ENCODE results near the gene CLEC20A.

The CLEC20A gene

GRCh38 chr1:178527117-178527516, 30.4 kb upstream of the CLEC20A start:
- TF ChIP-seq POLR2AphosphoS5 (IDR thresholded peaks at IDR 0.05; ENCODE audit: low read depth, low read length) (no peak), SIN3A (IDR thresholded peaks at IDR 0.05; ENCODE audit: borderline replicate concordance, insufficient read depth, low read length) (no peak), TAF1 (IDR thresholded peaks at IDR 0.05; ENCODE audit: borderline replicate concordance, insufficient read depth, low read length) (no peak), FOXP2 (optimal IDR thresholded peaks at IDR 0.05; ENCODE audit: borderline replicate concordance, extremely low read depth, extremely low read length, insufficient read depth) (no peak)
- TF ChIP-seq, protein P1, sequence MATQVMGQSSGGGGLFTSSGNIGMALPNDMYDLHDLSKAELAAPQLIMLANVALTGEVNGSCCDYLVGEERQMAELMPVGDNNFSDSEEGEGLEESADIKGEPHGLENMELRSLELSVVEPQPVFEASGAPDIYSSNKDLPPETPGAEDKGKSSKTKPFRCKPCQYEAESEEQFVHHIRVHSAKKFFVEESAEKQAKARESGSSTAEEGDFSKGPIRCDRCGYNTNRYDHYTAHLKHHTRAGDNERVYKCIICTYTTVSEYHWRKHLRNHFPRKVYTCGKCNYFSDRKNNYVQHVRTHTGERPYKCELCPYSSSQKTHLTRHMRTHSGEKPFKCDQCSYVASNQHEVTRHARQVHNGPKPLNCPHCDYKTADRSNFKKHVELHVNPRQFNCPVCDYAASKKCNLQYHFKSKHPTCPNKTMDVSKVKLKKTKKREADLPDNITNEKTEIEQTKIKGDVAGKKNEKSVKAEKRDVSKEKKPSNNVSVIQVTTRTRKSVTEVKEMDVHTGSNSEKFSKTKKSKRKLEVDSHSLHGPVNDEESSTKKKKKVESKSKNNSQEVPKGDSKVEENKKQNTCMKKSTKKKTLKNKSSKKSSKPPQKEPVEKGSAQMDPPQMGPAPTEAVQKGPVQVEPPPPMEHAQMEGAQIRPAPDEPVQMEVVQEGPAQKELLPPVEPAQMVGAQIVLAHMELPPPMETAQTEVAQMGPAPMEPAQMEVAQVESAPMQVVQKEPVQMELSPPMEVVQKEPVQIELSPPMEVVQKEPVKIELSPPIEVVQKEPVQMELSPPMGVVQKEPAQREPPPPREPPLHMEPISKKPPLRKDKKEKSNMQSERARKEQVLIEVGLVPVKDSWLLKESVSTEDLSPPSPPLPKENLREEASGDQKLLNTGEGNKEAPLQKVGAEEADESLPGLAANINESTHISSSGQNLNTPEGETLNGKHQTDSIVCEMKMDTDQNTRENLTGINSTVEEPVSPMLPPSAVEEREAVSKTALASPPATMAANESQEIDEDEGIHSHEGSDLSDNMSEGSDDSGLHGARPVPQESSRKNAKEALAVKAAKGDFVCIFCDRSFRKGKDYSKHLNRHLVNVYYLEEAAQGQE (IDR thresholded peaks at IDR 0.05; ENCODE audit: insufficient read depth in 1 of 2, low read depth in 2 of 2, low read length in 2 of 2): no peak

DNA sequence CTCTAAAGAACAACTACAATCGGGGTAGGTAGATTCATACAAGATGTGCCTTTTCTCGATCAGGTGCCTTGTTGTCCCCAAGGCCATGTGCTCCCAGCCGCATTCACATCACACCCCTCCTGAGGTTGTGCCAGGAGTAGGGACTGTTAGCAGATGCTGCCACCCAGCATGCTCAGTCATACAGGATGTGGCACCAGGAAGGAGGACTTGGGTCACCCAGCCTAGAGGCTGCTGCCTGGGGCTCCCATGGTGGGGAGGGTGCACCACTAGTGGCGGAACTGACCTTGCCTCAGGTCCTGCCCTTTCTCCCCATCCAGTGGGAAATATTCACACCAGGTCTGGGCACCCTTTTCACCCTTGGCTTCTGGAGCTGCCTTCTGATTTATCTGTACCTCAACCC, 24.5 kb upstream of the CLEC20A start:
- no peak for TF ChIP-seq SIN3A (IDR thresholded peaks at IDR 0.05; ENCODE audit: borderline replicate concordance, insufficient read depth, low read length)
- TF ChIP-seq POLR2AphosphoS5 (IDR thresholded peaks at IDR 0.05; ENCODE audit: low read depth, low read length): no peak
- TF ChIP-seq, protein P1 (IDR thresholded peaks at IDR 0.05; ENCODE audit: insufficient read depth in 1 of 2, low read depth in 2 of 2, low read length in 2 of 2): no peak

- TF ChIP-seq FOXP2 (optimal IDR thresholded peaks at IDR 0.05; ENCODE audit: borderline replicate concordance, extremely low read depth, extremely low read length, insufficient read depth) (no peak), TAF1 (IDR thresholded peaks at IDR 0.05; ENCODE audit: borderline replicate concordance, insufficient read depth, low read length) (no peak), SIN3A (IDR thresholded peaks at IDR 0.05; ENCODE audit: borderline replicate concordance, insufficient read depth, low read length) (no peak), POLR2AphosphoS5 (IDR thresholded peaks at IDR 0.05; ENCODE audit: low read depth, low read length) (no peak)
- TF ChIP-seq, protein P1 (IDR thresholded peaks at IDR 0.05; ENCODE audit: insufficient read depth in 1 of 2, low read depth in 2 of 2, low read length in 2 of 2): no peak
Measured at GRCh38 chr1:178520803-178521202, 24.0 kb upstream of the CLEC20A start.

DNA sequence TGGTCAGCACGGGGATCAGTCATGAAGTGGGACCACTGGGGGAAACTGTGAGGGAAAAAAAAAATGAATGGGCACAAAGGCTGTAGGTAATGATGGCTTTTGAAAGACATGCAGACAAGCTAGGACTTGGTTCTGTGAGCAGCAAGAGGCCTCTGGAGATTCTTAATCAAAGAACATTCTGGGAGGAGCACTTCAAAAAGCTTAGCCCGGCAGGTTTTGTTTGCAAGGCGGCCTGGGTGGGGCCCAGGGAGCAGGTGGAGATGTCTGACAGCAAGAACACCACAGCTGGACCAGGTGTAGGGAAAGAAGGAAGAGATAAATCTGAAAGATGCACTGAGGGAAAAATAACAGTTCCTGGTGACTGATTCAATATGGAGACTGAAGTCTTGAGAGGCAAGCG, 22.1 kb upstream of the CLEC20A start:
- TF ChIP-seq, protein P1 (IDR thresholded peaks at IDR 0.05; ENCODE audit: insufficient read depth in 1 of 2, low read depth in 2 of 2, low read length in 2 of 2): no peak
- TF ChIP-seq FOXP2 (optimal IDR thresholded peaks at IDR 0.05; ENCODE audit: borderline replicate concordance, extremely low read depth, extremely low read length, insufficient read depth): no peak
- TF ChIP-seq POLR2AphosphoS5 (IDR thresholded peaks at IDR 0.05; ENCODE audit: low read depth, low read length): no peak
- no peak for TF ChIP-seq TAF1 (IDR thresholded peaks at IDR 0.05; ENCODE audit: borderline replicate concordance, insufficient read depth, low read length)

DNA sequence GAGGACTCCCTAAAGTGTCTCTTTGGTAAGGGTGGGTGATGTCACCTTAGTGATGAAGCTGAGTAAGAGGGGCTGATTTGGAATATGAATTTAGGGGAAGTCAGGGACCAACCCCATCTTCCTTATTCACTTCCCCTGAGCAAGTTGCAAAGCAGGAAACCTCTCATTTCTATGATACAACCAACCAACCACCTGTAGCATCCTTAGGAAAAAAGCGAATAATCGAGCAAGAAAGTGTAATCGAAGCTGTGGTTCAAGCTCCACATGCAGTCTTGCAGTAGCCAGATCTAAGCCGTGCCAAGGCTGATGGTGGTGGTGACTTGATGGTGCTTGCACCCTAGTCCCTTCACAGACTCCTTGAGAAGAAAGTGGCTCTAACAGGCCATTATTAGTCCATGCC, 19.3 kb upstream of the CLEC20A start:
- TF ChIP-seq POLR2AphosphoS5 (IDR thresholded peaks at IDR 0.05; ENCODE audit: low read depth, low read length) (no peak), SIN3A (IDR thresholded peaks at IDR 0.05; ENCODE audit: borderline replicate concordance, insufficient read depth, low read length) (no peak), FOXP2 (optimal IDR thresholded peaks at IDR 0.05; ENCODE audit: borderline replicate concordance, extremely low read depth, extremely low read length, insufficient read depth) (no peak), TAF1 (IDR thresholded peaks at IDR 0.05; ENCODE audit: borderline replicate concordance, insufficient read depth, low read length) (no peak)
- TF ChIP-seq, protein P1 (IDR thresholded peaks at IDR 0.05; ENCODE audit: insufficient read depth in 1 of 2, low read depth in 2 of 2, low read length in 2 of 2): no peak

Measured in PFSK-1 (cell line).